Measurements from ENCODE around the gene GRB2. TPM values are rescaled to one million over a fixed set of nuclear protein-coding genes. Genes with fewer than 3 reads are reported as not detected.

Gene GRB2
- total RNA-seq, 1 experiment from 2014 or later, result 118 TPM

GRCh38 chr17:75417054-75417580 is 11.6 kb upstream of the GRB2 start:
- no peak for DNase-seq (ENCODE audit: low read depth)
- in situ Hi-C loops (cut with HindIII; ENCODE audit: low pct_unique_long_range_greater_than_20kb, low sequenced_read_pairs), result no loop called here

GRCh38 chr17:75416006-75416405 is 10.5 kb upstream of the GRB2 start:
- in situ Hi-C loops (cut with HindIII; ENCODE audit: low pct_unique_long_range_greater_than_20kb, low sequenced_read_pairs), result no loop called here
- no peak for DNase-seq (ENCODE audit: low read depth)

- in situ Hi-C loops (cut with HindIII; ENCODE audit: low pct_unique_long_range_greater_than_20kb, low sequenced_read_pairs), result no loop called here
Observed at GRCh38 chr17:75414488-75414887, 9.0 kb upstream of the GRB2 start.

DNA sequence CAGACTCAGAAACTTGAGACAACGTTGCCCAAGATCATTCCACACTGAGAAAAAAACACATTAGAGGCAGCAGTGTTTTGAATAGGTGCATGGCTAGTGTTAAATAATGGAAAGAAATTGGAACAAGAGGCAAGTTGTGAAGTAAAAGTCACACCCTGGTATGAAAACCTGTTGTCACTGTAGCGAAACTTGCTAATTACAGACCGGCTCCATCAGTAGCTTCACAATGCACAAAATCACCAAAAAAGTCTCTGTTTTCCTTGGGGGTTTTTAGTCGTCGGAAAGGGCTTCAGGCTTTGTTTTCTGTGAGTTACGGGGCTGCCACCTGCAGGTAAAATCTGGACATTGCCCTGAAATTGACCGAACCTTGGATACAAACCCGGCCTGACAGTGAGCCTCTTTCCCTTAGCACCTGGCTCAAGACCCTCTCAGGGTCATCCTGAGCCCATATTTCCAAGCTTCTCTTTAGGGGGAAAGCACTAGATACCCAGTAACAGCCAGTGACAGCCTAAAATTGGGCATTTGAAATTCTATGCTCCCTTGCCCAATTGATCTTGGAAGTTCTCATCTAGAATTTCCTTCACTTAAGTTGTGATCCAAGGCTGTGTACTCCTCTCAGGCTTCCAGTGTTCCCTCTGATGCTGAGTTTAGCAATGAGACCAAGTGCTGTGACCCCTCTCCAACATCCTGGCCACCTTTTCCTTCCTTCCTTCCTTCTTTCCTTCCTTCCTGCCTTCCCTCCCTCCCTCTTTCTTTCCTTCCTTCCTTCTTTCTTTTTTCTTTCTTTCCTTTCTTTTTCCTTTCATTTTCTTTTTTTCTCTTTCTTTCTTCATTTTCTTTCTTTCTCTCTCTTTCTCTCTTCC is 7.2 kb upstream of the GRB2 start:
- in situ Hi-C loops (cut with HindIII; ENCODE audit: low pct_unique_long_range_greater_than_20kb, low sequenced_read_pairs), result no loop called here
- peak; percentile 63 for DNase-seq (ENCODE audit: low read depth)

More at GRCh38 chr17:75414488-75414887, 9.0 kb upstream of the GRB2 start:
- DNase-seq (ENCODE audit: low read depth), result no peak

GRCh38 chr17:75411328-75412067 is 6.0 kb upstream of the GRB2 start:
- no peak for DNase-seq (ENCODE audit: low read depth)
- in situ Hi-C loops (cut with HindIII; ENCODE audit: low pct_unique_long_range_greater_than_20kb, low sequenced_read_pairs), result no loop called here

DNA sequence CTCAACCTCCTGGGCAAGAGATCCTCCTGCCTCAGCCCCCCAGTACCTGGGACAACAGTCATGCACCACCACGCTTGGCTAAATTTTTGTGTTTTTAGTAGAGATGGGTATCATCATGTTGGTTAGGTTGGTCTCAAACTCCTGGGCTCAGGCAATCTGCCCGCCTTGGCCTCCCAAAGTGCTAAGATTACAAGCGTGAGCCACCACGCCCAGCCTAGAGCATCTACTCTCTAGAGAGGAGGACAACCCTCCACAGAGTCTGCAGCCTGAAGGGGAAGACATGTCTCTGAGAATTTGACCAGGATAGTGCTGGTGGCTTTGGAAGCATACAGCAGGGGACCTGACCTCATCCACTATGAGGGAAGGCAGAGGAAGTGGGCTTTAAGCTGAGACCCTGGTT is 4.7 kb upstream of the GRB2 start:
- no peak for DNase-seq (ENCODE audit: low read depth)
- in situ Hi-C loops (cut with HindIII; ENCODE audit: low pct_unique_long_range_greater_than_20kb, low sequenced_read_pairs), result no loop called here

DNA sequence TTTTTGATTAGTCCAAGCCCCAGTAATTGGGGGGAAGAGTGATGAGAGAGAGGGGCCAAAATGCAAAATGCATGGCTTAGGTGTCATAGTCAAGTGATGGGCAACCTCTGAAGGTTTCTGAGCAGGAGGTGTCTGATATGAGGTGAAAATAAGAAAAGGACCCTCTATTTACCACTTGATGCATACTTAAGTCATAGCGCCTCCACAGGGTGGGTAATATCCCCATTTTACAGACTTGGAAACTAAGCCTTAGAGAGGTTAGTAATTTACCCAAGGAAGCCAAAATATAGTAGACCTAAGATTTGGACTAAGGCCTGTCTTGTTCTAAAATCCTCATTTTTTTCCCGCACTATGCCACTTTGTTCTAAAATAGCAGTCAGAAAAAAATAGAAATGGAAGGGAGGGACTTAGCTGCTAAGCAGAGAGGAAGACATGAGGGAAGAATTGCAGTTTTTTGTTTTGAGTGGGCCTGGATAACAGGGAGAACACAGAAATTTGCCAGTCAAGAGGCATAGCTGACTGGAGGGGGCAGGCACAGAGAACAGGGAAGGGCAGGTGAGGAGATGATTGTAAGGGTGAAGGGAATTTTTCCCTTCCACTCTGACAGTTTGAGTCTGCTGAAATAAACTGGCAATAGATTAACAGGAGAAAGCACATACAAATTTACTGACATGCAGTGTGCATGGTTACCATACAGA is 2.3 kb upstream of the GRB2 start:
- in situ Hi-C loops (cut with HindIII; ENCODE audit: low pct_unique_long_range_greater_than_20kb, low sequenced_read_pairs), result no loop called here
- DNase-seq (ENCODE audit: low read depth), result no peak

DNA sequence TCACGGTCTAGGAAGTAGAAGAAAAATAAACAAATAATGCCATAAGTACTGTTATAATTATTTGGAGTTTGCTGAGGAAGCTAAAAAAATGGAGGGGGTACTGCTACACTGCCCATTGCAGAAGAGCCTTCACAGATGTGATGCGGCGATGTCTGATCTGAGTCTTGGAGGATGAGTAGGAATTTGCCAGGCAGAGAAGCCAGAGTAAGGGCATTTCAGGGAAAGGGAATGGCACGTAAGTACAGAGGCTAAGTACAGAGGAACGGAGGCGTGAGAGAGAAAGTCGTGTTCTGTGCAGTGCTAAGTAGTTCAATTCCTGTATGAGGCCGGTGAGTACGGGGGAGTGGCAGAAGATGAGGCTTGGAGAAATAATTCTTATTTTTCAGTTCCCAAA is 741 bp upstream of the GRB2 start:
- in situ Hi-C loops (cut with HindIII; ENCODE audit: low pct_unique_long_range_greater_than_20kb, low sequenced_read_pairs), result no loop called here
- no peak for DNase-seq (ENCODE audit: low read depth)

DNA sequence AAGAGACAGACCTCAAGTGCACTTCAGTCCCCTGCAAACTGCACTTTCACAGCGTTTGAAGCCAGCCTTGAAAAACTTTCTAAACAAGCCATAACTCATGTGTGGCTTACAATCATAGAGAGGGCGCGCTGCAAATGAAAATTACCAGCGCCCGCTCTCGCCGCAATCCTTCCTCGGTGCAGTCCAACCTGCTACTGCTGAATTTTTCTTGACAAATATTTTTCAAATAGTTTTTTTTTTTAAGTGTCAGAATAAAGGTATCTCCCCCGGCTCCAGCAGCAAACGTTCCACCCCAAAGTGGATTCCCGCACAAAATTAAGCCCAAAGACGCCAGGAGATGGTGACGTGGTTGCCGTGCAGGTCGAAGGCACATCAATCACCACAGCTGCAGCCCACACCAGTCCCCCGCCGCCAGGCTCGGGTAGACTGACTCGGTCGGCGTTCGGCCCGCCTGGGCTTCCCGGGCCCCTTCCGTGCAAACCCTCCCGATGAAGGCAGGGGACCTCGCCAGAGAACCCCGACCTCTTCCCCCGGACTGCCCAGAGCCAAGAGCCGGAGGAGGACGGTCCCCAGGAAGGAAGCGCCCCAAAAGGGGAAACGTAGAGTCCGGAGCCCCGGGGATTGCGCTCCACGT is 630 bp downstream of the GRB2 start:
- DNase-seq (ENCODE audit: low read depth), result peak; percentile 50
- in situ Hi-C loops (cut with HindIII; ENCODE audit: low pct_unique_long_range_greater_than_20kb, low sequenced_read_pairs), result no loop called here

- DNase-seq (ENCODE audit: low read depth), result peak; percentile 75
Observed at GRCh38 chr17:75404223-75404730, 1.2 kb downstream of the GRB2 start.

GRCh38 chr17:75403131-75403530 is 2.3 kb downstream of the GRB2 start:
- DNase-seq (ENCODE audit: low read depth), result no peak
- in situ Hi-C loops (cut with HindIII; ENCODE audit: low pct_unique_long_range_greater_than_20kb, low sequenced_read_pairs), result no loop called here

More at GRCh38 chr17:75404223-75404730, 1.2 kb downstream of the GRB2 start:
- in situ Hi-C loops (cut with HindIII; ENCODE audit: low pct_unique_long_range_greater_than_20kb, low sequenced_read_pairs), result no loop called here

GRCh38 chr17:75402026-75402425 is 3.5 kb downstream of the GRB2 start:
- in situ Hi-C loops (cut with HindIII; ENCODE audit: low pct_unique_long_range_greater_than_20kb, low sequenced_read_pairs), result no loop called here
- DNase-seq (ENCODE audit: low read depth), result no peak

- in situ Hi-C loops (cut with HindIII; ENCODE audit: low pct_unique_long_range_greater_than_20kb, low sequenced_read_pairs), result no loop called here
Observed at GRCh38 chr17:75400326-75400939, 5.0 kb downstream of the GRB2 start.

DNA sequence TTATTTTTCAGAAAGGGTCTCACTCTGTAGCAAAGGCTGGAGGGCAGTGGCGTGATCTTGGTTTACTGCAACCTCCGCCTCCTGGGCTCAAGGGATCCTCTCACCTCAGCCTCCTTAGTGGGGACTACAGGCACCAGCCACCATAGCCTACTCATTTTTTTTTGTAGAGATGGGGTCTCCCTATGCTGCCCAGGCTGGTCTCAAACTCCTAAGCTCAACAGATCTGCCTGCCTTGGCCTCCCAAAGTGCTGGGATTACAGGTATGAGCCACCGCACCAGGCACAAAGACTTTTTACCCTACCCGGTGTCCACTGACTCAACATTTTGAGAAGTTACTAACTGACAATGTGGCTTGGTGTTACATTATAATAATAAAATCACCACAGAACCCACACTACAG is 7.2 kb downstream of the GRB2 start:
- no peak for DNase-seq (ENCODE audit: low read depth)
- in situ Hi-C loops (cut with HindIII; ENCODE audit: low pct_unique_long_range_greater_than_20kb, low sequenced_read_pairs), result no loop called here

More at GRCh38 chr17:75400326-75400939, 5.0 kb downstream of the GRB2 start:
- DNase-seq (ENCODE audit: low read depth), result peak; percentile 34

DNA sequence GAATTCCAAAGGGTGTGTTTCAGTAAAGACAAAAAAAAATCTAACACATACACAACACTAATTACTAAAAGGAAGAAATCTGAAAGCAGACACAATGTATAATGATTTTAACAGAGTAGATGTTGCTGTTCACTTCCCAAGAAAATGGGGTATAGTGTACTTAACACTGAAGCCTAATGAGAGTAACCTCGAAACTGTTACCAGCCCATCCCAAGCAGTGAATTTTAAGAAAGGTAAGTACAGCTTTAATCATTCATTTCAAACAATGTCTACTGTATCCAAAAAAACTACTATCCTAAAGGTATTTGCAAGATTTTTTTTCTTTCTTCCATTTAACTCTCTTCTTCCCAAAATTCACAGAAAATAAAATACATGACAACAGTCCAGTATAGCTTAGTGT is 8.3 kb downstream of the GRB2 start:
- in situ Hi-C loops (cut with HindIII; ENCODE audit: low pct_unique_long_range_greater_than_20kb, low sequenced_read_pairs), result no loop called here
- DNase-seq (ENCODE audit: low read depth), result no peak

GRCh38 chr17:75396796-75397195 is 8.7 kb downstream of the GRB2 start:
- no peak for DNase-seq (ENCODE audit: low read depth)
- in situ Hi-C loops (cut with HindIII; ENCODE audit: low pct_unique_long_range_greater_than_20kb, low sequenced_read_pairs), result no loop called here

- in situ Hi-C loops (cut with HindIII; ENCODE audit: low pct_unique_long_range_greater_than_20kb, low sequenced_read_pairs), result no loop called here
- DNase-seq (ENCODE audit: low read depth), result no peak
Observed at GRCh38 chr17:75396025-75396424, 9.5 kb downstream of the GRB2 start.

Data from Caki2 (cell line).